Activated CD4-positive, alpha-beta T cell treated with anti-CD3 and anti-CD28 coated beads, Interleukin-2, Interleukin-4, amounts not matched to agents 100 ng/mL and 50 ng/mL, durations not matched to agents 16 hours and 8 hours (primary cell): ENCODE results near the gene C2orf92.

Source experiments
- DNase-seq: peaks from one replicate; pipeline ENCODE4 v3.0.0-alpha.2; 2020; ENCODE audit warnings: low spot score

Gene C2orf92

GRCh38 chr2:97714084-97714949 lies 44.8 kb downstream of the C2orf92 start:
- DNase-seq, result peak; percentile 44

DNA sequence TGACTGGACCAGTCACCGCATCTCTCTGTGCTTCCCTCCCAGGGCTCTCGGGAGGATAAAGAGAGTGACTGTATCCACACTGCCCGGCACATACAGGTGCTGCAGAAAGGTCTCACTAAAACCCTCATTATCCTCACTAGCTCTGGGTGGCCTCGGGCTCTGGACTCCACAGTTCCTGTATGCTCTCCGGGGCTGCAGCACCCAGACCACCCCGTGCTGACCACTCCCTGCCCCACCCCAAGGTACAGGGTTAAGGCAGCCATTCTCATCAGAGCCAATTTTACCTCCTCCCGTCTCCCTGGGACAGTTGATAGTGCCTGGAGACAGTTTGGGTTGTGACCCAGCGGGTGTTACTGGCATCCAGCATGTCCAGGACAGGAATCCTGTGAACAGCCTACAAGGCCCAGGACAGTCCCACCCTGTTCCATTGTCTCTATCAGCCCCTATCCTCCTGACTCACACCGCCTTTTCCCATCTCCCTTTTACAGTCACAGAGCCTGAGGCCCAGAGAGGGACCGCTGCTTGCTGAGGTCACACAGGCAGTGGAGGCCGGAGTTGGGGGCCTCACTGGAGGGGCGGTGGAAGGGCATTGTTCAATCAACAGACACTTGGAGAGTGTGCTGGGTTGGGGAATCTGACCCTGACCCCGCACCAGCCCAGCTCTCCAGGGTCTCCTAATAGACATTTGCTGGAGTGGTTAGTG lies 45.6 kb downstream of the C2orf92 start:
- DNase-seq, result no peak

- DNase-seq, result no peak
Measured at GRCh38 chr2:97715951-97716694, 46.6 kb downstream of the C2orf92 start.

DNA sequence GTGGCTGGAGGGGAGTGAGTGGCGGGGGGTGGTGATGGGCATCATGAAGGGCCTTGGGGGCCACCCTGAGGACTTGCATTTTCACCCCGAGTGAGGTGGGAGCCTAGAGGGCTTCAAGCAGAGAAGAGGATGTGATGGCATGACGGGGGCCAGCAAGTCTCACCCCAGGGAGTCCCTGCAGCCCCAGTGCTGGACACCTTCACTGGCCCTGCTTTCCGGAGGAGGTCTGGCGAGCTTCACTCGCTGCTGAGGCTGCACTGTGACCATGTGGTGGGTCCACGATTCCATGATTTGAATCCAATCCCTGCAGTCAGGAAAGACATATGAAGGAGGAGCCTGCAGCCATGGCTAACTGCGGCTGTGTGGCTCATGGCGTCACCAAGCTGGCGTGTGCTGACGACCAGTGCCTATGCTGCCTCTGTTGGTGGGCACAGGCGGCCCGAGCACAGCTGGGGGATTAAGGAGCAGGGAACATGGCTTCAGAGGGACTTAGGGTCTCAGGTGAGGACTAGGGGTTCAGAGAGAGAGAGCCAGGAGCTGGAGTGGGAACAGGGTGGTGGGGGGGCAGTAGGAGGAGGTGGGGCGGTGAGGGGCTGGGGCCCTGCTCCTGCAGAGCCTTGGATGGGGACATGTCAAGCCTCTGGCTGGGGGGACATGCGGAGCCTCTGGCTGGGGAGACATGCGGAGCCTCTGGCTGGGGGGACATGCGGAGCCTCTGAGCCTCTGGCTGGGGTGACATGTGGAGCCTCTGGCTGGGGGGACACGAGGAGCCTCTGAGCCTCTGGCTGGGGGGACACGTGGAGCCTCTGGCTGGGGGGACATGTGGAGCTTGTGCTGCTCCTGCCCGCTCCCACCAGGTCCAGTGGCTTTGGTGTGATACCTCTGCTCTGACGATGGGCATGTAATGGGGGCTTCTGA lies 47.4 kb downstream of the C2orf92 start:
- no peak for DNase-seq

DNA sequence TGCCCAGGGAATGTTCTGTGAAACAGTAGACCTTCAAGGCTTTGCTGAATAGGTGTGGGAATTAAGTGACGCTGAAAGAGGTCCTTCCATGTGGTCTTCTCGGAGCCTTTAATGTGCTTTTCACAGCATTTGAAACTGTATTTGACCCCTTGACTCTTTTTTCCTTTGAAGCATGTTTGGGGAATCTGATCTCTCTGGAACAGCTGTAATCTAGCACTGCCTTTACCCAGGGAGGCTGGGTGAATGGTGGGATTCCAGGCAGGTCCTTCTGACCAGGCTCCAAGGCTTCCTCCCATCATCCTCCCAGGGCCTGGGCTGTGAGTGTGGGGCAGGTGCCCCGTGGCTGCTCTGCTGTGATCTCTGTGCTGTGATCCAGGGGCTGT lies 48.1 kb downstream of the C2orf92 start:
- DNase-seq, result no peak

DNA sequence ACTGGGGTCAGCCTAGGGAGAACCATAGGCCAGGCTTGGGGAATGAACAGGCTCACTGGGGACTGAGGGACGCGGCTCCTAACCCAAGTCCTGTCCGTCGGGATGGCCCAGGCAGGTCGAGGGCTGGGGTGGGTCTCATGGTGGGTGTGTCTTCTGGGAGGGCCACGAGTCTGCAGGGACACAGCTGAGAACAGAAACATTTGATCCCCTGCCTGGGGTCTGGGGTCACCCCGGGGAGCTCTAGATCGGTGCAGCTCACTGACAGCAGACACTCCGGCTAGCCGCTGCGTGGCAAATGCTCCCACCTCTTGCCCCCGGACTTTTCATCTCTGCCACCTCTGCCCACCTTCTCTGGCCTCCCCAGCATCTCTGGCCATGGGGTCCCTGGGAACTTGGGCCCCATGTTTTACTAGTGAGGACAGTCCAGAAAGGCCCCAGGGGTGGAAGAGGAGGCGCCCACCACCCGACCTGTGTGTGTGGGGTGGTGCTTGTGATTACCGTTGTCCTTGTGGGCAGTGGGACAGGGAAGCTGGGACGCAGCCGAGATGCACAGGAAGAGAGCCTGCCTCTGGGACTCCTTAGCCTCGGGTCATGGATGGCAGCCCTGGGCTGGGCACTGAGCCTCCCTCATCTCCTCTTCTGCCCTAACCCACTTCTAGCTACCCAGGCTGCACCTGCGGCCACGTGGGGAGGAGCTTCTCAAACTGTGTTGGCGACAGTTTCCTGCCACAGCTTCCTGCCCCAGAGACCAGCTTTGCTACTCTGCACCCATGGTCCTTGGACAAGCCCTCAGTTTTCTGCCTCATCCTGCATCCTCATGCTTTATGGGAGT lies 48.8 kb downstream of the C2orf92 start:
- DNase-seq, result peak; percentile 85

- DNase-seq, result peak; percentile 17
Measured at GRCh38 chr2:97718942-97719341, 49.4 kb downstream of the C2orf92 start.

DNA sequence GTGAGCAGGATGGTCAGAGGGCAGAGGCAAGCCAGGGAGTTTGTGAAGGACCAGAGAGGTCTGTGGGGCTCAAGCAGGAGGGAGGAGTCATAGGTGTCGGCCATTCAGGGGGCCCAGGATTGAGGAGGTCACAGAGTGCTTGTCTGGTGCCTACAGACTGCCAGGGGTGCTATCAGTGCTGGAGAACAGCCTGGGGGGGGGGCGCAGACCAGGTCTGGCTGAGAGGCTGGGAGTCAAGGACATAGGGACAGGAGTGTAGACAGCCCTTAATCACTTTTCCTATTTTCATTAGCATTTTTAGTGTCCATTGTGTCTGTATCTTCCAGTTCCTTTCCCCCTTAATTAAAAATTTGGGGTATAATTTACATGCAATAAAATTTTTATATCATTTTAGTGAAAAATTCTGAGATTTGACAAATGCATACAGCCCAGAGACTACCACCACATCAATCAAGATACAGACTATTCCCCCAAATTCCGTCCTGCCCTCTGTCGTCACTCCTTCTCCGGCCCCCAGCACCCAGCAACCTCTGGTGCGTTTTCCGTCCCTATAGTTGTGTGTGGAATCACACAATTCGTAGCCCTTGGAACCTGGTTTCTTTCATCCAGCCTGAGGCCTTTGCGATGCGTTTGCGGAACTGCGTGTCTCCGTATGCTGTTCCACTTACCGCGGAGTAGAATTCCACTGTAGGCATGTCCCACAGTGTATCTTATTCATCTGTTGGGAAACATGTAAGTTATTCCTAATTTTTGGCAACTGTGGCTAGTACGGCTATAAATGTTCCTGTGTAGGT lies 50.0 kb downstream of the C2orf92 start:
- DNase-seq, result no peak

DNA sequence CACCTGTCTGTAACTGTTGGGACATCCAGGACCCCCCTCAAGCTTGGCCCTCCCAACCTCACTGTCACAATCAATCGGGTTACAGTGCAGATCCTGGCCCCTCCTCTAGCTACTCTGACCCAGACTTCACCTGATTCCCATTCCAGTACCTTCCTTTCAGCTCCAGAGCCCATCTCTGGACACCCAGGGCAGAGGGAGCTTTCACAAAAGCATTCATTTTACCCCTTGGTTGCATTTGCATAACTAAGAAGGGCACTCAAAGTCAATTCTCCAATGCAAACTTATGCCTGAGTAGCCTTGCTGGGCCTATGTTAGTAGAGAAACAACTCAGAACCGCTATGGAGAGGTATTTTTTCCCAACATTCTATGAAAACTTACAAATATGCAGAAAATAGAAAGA lies 51.2 kb downstream of the C2orf92 start:
- DNase-seq, result no peak

DNA sequence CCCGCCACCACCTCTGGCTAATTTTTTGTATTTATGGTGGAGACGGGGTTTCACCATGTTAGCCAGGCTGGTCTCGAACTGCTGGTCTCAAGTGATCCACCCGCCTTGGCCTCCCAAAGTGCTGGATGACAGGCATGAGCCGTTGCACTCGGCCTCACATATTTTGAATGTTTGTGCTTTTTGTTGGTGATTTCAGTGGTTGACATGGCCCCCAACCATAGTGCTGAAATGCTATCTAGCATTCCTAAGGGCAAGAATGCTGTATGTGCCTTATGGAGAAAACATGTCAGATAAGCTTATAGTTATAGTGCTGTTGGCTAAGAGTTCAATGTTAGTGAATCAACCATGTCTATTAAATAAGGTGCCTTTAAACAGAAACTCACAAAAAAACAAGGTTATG lies 52.7 kb downstream of the C2orf92 start:
- DNase-seq, result no peak

GRCh38 chr2:97723156-97724072 lies 53.9 kb downstream of the C2orf92 start:
- no peak for DNase-seq

DNA sequence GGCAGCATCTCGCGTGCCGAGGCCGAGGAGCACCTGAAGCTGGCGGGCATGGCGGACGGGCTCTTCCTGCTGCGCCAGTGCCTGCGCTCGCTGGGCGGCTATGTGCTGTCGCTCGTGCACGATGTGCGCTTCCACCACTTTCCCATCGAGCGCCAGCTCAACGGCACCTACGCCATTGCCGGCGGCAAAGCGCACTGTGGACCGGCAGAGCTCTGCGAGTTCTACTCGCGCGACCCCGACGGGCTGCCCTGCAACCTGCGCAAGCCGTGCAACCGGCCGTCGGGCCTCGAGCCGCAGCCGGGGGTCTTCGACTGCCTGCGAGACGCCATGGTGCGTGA lies 54.5 kb downstream of the C2orf92 start:
- no peak for DNase-seq

DNA sequence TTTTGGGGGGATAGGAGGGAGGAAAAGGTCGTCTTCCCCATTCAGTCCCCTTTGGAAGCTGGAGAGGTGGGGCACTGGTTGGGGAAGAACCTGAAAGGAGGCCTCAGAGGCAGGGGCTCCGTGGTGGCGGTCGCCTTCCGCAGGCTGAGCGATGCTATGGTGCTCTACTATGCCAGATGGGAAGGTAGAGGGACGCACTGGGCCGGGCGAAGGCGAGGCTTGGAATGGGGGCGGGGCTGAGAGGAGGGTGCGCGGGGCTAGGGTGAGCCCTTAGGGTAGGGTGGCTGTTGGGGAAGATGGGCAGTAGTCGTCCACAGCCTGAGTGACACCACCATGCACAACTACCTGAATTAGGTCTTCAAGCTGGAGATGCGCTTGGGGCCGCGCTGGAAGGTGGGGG lies 55.0 kb downstream of the C2orf92 start:
- no peak for DNase-seq

GRCh38 chr2:97724946-97725688 lies 55.6 kb downstream of the C2orf92 start:
- DNase-seq, result no peak

DNA sequence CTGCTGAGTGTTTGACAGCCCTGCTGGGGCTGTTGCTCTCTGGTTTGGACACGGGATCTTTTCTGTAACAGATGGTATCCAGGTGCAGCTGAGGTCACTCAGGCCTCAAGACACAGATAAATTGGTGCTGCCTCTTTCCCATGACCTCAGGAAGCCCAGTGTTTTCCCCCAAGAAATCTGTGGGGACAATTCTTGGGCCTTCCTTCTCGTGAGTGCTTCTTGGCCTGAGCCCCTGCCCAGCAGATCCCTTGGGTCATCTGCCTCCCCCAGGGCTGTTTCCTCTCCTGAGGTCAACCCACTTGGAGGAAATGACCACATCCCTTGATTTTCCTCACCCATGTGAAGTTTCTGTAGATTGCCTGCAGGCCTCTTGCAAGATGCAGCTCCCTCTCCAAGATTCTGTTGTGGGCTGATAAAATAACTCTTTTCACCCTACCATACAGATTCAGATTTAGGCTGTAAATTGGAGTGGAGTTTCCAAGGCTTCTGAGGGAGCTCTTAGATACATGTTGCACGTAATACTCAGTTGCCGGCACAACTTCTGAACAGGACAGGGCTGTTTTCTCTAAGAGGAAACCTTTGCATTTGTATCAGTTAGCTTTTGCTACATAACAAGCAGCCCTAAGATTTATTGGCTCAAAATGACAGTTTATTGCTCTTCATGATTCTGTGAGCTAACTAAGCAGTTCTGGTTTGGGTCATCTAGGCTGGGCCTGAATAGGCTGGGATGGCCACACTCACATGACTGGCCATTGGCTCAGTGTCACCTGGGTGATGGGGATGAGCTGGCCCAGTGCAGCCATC lies 57.0 kb downstream of the C2orf92 start:
- no peak for DNase-seq

- DNase-seq, result no peak
Measured at GRCh38 chr2:97727296-97727695, 57.8 kb downstream of the C2orf92 start.

GRCh38 chr2:97728091-97728731 lies 58.7 kb downstream of the C2orf92 start:
- no peak for DNase-seq
